UCSD-AML1 (cell line): ENCODE measurements around the gene CPTP.

ENCODE experiments used
- DNase-seq: peaks from one replicate; lab custom pipeline; 2025; ENCODE audit not compliant: unreplicated experiment; lab: John Stamatoyannopoulos, UW

Gene CPTP

DNA sequence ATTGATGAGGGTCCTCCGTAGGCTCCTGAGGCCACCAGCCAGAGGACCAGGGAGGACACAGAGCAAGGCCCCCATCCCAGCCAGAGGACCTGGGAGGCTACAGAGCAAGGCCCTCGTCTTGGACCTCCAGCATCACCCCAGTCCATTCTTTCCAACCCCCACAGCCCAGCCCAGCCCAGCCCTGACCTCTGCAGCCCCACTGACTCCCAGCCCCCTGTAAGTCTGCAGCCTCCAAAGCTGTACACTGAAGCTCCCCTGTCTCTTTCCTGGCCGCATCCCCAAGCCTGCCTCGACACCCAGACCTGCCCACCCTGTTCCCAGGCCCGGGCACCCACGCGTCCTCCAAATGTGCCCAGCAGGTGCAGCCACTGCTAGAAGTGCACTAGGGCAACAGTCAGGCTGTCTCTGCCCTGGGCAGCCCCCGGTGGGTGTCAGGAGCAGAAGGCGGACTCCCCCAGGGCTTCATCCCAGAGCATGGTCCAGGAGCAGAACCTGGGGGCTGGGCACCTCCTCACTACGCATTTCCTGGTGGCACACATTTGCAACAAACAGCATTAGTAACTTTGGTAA lies 22.5 kb downstream of the CPTP start:
- no peak for DNase-seq

DNA sequence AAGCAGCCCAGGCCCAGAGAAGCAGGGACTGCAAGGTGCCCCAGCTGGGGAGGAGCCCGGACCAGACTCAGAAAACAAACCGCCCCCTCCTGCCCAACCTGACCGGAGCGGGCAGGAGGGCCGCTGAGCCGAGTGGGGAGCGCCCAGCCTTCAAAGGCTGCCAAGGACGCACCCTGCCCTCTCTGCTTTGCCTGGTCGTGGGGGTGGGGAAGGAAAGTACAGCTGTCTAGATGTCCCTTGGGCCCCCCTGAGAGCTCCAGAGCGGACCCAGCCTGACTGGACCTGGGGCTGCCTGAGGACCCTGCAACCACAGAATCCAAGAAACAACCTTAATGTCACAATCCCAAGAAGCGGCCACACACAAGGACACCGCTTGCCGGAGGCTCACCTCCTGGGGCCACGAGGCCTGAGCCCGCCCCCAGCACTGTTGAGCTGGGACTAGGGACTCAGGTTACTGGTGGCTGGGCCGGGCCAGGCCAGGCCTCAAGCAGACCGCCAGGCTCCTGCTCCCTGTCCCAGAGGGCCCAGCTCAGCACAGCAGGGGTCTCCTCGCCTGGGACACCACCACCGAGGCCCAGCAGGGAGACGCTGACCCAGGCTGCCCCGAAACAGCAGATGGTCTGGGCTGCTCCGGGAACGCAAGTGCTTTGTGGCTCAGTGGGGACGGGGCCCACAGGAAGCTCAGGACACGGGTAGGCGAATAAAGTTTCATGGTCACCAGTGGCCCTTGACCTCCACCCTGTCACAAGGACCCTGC lies 23.2 kb downstream of the CPTP start:
- DNase-seq, result no peak

DNA sequence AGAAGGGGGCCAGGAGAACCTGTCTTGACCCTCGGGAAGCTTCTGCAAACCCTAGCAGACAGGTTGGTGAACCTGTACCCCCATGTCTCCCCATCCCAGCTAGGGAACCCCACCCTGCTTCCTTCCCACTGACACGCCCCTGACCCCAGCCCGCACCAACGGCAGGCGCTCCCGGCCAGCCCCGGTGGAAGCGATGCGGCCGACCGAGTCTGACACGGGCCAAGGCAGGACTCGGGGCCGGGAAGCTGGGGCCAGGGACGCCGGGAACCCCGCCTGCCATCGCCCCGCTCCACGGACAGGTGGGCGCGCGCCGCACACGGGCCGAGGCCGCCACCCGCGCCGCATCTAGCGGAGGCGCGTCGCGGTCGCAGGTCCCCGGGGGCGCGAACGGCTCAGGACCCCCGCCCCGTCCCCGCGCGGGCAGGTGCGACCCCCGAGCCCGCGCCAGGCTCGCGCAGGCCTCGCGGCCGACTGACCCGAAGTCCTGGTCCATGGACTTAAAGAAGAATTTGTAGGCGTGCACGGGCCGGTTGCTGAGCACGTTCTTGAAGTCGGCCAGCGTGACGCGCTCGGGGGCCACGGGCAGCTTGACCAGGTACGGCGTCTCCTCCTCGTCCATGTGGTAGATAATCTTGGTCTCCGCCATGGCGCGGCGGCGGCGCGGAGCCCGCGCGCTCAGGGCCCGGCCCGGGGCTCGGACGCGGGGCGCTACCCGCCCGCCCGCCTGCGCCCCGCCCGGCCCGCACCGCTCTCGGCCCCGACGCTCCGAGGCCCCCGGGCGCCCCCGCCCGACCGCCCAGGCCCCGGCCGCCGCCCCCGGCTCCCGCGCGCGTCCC lies 24.0 kb downstream of the CPTP start:
- no peak for DNase-seq

DNA sequence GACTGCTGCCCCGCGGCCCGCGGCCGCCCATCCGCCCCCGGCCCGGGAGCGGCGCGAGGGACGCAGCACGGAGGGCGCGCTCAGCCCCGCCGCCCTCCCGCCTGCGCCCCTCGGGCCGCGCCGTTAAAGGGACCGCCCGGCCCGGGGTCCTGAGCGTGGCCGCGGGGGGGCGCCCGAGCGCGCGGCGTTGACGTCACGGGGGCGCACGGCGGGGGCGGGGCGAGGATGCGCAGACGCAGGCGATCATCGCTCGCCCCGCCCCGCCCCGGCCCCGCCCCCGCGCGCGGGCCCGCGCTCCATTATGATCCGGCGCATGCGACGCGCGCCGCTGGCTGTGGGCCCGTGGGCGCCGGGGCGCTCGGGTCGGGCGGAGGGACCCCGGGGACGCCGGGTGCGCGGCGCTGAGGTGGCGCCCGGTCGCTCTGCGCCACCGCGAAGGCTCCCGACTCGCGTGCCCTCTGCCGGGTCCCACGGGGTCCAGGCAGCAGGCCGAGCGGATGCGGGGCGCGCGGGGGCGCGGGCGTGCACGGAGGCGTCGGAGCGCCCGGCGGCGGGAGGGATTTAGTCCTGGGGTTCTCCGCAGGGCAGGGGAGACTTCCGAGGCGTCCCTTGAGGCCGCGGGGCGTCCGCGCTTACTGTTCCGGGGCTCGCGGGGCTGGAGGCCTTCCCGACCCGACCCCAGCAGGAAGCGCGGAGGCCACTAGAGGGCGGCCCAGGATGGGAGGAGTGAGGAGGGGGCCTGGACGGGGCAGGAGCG lies 24.8 kb downstream of the CPTP start, which contains the start of gene DVL1:
Gene DVL1, minus strand, starts transcription at position 163 of the 757 bp plus-strand sequence. CDS start 353 bp downstream, outside the sequence.
- DNase-seq, result peak; percentile 78

DNA sequence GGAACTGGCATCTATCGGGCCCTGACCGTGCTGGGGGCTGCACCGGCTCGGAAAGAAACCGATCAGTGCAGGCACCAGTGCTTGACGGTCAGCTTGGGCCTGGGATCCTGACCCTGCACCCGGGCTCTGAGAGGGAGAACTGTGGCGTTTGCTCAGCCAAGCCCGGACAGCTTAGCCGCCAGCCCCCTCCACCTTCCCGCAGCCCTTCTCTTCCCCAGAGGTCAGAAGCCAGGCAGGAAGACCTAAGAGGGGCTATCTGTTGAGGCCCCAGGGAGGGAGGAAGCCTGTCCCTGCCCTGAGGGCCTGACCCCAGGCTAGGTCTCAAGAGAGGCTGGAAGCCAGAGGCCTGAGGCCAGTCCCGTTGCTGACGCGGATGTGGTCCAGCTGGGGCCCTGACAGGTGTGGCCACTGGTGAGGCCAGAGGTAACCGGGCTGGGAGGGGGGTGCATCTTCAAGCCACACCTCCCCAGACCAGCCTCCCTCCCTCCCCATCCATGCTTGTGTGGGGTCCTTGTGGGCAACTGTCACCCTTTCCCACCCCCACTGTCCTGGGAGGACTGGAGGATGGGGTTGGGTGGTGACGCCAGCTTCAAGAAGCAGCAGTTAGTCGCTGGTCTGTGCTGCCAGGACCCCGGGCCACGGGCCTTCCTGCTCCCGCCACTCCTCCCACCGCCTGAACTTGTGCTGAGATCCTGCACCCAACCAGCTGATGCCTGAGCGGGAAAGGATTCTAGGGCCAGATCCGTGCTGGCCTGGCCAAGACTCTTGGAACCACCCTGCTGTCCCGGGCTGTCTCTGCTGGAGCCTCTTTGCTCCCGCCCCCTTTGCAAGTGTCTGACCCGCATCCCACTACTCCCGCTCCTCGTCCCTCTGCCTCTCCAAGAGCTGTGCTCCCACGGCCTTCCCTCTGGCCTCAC lies 27.2 kb downstream of the CPTP start:
- DNase-seq, result no peak

GRCh38 chr1:1352786-1353388 lies 28.3 kb downstream of the CPTP start:
- no peak for DNase-seq

- DNase-seq, result no peak
Observed at GRCh38 chr1:1353389-1354151, 29.0 kb downstream of the CPTP start.

GRCh38 chr1:1354271-1355247 lies 30.0 kb downstream of the CPTP start:
- no peak for DNase-seq

DNA sequence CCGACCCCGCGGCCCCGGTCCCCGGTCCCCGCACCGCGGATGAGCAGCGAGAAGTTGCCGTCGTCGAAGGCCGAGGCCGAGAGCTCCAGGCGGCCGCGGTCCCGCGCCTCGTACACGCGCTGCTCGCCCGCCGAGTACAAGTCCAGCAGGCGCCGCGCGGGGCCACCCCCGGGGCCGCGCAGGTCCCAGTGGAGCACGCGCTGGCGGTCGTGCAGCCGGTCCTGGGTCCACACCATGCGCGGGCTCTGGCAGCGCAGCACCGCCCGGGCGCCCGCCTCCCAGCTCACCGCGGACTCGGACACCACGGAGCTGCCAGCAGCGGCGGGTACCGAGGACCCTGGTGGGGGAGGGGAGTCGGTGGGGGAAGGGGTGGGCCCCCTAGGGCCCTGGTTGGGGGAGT lies 30.8 kb downstream of the CPTP start:
- DNase-seq, result no peak

GRCh38 chr1:1356166-1356795 lies 31.7 kb downstream of the CPTP start:
- no peak for DNase-seq

DNA sequence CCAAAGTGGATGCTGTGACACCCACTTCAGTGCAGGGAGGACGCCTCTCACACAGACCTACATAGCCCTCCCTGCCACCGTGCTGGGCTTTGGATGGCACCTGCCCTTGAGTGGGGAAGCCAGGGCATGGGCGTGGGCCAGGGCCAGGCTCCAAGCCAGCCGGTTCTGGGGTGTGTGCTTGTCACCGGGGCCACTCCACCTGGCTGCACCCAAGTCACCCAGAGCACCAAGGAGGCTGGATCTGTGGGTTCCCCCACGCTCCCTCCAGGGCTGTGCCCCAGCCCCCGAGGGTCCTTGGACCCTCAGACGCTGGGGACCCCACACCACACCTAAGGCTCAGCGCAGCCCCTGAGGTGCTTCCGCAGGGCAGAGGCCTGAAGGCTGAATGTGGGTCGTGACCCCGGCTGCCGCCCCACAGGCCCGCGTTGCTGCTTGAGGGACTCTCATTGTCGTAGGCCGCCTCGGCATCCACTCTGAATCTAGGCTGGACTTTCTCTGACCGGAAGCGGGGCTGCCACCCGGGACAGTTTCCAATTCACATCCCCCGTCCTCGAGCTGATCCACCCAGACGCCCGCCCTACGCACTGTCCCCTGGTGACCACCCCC lies 32.3 kb downstream of the CPTP start:
- DNase-seq, result no peak

DNA sequence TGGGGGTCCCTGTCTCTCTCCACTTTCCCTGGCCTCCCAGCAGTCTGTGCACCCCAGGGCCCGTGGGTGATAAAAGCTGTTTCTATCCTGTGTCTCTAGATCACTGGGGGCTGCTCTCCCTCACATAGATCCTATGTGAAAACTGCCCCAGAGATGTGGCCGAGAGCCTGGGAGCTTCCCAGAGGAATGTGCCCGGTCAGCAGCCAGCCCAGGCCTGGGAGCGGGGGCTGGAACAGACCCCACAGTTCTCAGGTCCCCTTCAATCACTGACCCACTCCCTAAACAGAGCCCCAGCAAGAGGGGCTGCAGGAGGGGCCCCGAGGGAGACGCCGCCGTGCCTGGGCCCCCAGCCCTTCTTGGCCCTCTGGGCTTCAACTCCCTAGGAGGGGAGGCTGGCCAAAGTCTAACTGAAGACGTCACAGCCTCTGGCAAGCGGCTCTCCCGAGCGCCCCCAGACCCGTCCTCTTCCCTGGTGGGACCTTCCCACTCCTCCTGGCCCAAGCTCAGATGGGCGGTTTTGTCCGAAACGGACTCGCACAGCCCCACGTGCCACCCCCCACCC lies 33.4 kb downstream of the CPTP start:
- DNase-seq, result no peak

DNA sequence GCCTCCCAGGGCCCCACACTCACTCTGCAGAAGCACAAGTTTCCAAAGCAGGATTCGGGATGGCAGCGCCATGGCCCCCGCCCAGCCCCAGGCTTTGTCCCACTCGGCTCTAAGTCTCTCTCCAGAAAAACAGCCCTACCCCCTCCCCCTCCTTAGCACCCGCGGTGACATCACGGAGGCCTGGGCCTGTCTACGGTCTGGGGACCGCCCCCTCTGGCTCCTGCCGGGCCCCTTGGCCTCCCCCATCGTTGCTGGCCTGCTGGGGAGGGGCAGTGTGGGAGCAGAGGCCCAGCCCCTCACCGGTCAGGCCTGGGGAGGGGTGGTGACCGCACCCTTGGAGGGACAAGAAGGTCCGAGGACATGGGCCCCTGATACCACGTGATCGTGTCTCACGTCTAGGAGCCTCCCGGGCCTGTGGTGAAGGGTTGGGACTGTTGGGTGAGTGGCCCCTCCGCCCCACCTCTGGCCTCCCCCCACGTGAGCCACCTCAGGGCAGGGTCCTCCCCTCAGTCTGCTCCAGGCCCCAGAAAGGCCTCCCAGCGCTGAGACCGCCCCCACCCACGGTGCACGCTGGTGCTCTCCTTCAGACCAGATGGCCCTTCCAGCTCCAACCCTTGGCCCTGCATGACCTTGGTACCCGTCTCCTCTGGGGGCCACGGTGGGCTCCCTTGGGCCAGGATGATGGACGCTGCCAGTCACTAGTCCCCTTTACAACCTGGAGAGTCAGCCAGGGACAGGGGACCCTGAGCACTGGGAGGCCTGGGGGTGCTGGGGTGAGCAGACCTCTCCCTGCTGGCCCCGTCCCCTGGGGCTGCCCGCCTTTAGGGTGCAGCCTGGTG lies 34.0 kb downstream of the CPTP start, which contains the start of gene MXRA8:
Gene MXRA8, minus strand, starts transcription at position 123 of the 839 bp plus-strand sequence. Its CDS starts 51 bp downstream, at position 72.
- DNase-seq, result no peak

GRCh38 chr1:1359308-1359663 lies 34.7 kb downstream of the CPTP start:
- DNase-seq, result no peak

- DNase-seq, result no peak
Observed at GRCh38 chr1:1359664-1360468, 35.3 kb downstream of the CPTP start.
